ENCODE results near the gene UFSP1.

The UFSP1 gene

DNA sequence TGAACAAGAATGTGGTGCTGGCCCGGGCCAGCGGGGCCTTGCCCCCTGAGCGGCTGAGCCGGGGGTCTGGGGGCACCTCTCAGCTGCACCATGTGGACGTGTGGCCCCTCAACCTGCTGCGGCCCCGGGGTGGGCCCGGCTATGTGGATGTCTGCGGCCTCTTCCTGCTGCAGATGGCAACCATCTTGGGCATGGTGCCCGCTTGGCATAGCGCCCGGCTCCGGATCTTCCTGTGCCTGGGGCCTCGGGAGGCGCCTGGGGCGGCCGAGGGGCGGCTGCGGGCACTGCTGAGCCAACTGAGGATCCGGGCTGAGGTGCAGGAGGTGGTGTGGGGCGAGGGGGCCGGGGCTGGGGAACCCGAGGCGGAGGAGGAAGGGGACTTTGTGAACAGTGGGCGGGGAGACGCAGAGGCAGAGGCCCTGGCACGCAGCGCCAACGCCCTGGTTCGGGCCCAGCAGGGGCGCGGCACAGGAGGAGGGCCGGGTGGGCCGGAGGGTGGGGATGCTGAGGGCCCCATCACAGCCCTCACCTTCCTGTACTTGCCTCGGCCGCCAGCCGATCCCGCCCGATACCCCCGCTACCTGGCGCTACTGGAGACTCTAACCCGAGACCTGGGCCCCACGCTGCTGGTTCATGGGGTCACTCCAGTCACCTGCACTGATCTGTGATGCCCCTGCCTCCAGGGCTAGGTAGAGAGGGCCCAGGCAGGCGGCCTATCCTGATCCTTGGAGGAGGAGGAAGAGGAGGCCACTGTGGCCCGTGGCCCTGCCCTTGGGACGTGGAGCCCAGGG lies 23.4 kb downstream of the UFSP1 start:
- peaks cover 7 to 25% (median 13%) of the 10 kb centered on the region in 4 experiments for H3K36me3 ChIP-seq (ENCODE audit: control insufficient read depth in 4 of 4, insufficient read depth in 4 of 4, low read length in 3 of 4)
- ChIA-PET POLR2A (interaction anchor here (0.6 kb wide), 1 partner anchor 269 kb away, joined by 5 read pairs; no protein-coding TSS in a partner anchor), CTCF (no interaction called here)
- H3K4me3 ChIP-seq (ENCODE audit: control insufficient read depth in 1 of 7, extremely low read depth in 1 of 7, insufficient read depth in 4 of 7, low read depth in 2 of 7, low read length in 6 of 7): peak overlapping the region in 4 of 7 experiments; percentile 64 to 87 (median 81)
- peaks cover 0 to 75% (median 43%) of the 10 kb centered on the region in 4 experiments for H3K4me1 ChIP-seq (ENCODE audit: control extremely low read depth in 1 of 4, control insufficient read depth in 4 of 4, insufficient read depth in 4 of 4, low read length in 3 of 4)
- DNase-seq: peak; percentile 78 to 91 (median 88)
- H3K27ac ChIP-seq (ENCODE audit: insufficient read depth in 1 of 2, low read depth in 1 of 2, low read length in 2 of 2, poor library complexity in 1 of 2, severe bottlenecking in 2 of 2): peak overlapping the region in 1 of 2 experiments; percentile 91
- no peaks in the 10 kb centered on the region for H3K27me3 ChIP-seq (replicated peaks in 2 of 5; ENCODE audit: control insufficient read depth in 4 of 5, insufficient read depth in 5 of 5, low read length in 4 of 5)
- H3K9me3 ChIP-seq (ENCODE audit: control extremely low read depth in 1 of 5, control insufficient read depth in 4 of 5, insufficient read depth in 2 of 5, low read depth in 1 of 5, low read length in 4 of 5): no peaks in the 10 kb centered on the region
- 4% methylated on average over 33 of the region's 46 CpGs for WGBS (ENCODE audit: insufficient coverage)

DNA sequence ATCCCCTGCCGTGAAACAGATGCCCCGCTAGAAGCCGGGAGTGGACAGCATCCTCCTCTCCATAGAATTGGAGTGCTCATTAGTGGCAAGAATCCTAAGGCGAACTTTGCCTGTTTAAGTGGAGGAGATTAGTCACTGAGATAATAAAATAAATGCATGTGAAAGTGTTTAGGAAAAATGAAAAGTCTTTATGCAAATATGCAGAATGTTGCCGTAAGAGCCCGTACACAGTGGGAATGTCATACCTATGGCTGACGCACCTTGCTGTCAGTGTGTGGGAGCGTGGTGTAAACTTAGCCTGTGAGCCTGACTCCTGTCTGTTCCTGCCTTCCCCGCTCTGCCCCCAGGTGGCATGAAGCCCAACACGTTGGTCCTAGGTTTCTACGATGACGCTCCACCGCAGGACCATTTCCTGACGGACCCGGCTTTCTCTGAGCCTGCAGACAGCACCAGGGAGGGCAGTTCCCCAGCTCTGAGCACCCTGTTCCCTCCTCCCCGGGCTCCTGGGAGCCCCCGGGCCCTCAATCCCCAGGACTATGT lies 24.1 kb downstream of the UFSP1 start:
- Histone ChIP-seq H3K4me3 (ENCODE audit: control insufficient read depth in 1 of 7, extremely low read depth in 1 of 7, insufficient read depth in 4 of 7, low read depth in 2 of 7, low read length in 6 of 7) (peak overlapping the region in 2 of 7 experiments; percentile 77 to 85), H3K9me3 (ENCODE audit: control extremely low read depth in 1 of 5, control insufficient read depth in 4 of 5, insufficient read depth in 2 of 5, low read depth in 1 of 5, low read length in 4 of 5) (no peaks in the 10 kb centered on the region), H3K4me1 (ENCODE audit: control extremely low read depth in 1 of 4, control insufficient read depth in 4 of 4, insufficient read depth in 4 of 4, low read length in 3 of 4) (peaks cover 0 to 75% (median 43%) of the 10 kb centered on the region in 4 experiments), H3K27ac (ENCODE audit: insufficient read depth in 1 of 2, low read depth in 1 of 2, low read length in 2 of 2, poor library complexity in 1 of 2, severe bottlenecking in 2 of 2) (no peak overlapping the region), H3K27me3 (replicated peaks in 2 of 5; ENCODE audit: control insufficient read depth in 4 of 5, insufficient read depth in 5 of 5, low read length in 4 of 5) (no peaks in the 10 kb centered on the region), H3K36me3 (ENCODE audit: control insufficient read depth in 4 of 4, insufficient read depth in 4 of 4, low read length in 3 of 4) (peaks cover 7 to 26% (median 16%) of the 10 kb centered on the region in 4 experiments)
- POLR2A ChIA-PET: interaction anchor here (0.6 kb wide), 1 partner anchor 188 kb away, joined by 4 read pairs; no protein-coding TSS in a partner anchor
- WGBS (ENCODE audit: insufficient coverage): 31% methylated on average over 17 of the region's 17 CpGs
- CTCF ChIA-PET: interaction anchor here (0.6 to 1.2 kb wide), 3 partner anchors 9 to 22 kb away, joined by 3 to 4 read pairs (median 3); partner anchors contain the start of gene SRRT
- peak in 2 of 3 donors; percentile 40 to 46 for DNase-seq

DNA sequence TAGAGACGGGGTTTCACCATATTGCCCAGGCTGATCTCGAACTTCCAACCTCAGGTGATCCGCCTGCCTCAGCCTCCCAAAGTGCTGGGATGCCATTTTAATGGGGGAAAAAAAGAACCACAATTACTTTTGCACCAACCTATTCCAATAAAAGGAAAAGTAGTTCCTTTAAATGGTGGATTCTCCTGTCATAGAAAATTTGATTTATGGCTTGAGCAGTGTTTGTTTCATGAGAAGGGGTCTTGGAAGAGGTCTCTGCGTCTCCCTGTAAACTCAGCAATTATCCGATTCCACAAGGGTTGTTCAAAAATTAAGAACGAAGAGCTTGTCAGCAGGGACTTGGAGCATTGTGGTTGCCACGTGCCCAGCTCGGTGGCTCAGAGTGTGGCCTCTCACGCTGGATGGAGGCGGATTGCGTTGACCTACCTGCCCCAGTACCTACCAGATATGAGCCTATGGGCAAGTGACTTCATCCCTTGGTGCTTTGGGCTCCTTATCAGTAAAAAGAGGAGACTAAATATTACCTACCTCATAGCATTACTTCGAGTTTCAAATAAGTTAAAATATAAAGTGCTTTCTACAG lies 25.2 kb downstream of the UFSP1 start:
- ChIA-PET POLR2A (interaction anchor here (0.5 to 1.0 kb wide), 3 partner anchors 10 to 47 kb away, joined by 3 read pairs; partner anchors contain the start of gene SRRT), CTCF (interaction anchor here (0.9 to 1.5 kb wide), 3 partner anchors 8 to 12 kb away, joined by 3 to 7 read pairs (median 4); partner anchors contain the start of genes SLC12A9 and SRRT)
- H3K27ac ChIP-seq (ENCODE audit: insufficient read depth in 1 of 2, low read depth in 1 of 2, low read length in 2 of 2, poor library complexity in 1 of 2, severe bottlenecking in 2 of 2): no peak overlapping the region
- H3K27me3 ChIP-seq (replicated peaks in 2 of 5; ENCODE audit: control insufficient read depth in 4 of 5, insufficient read depth in 5 of 5, low read length in 4 of 5): no peaks in the 10 kb centered on the region
- peak in 1 of 3 donors; percentile 8 for DNase-seq
- peaks cover 7 to 29% (median 23%) of the 10 kb centered on the region in 4 experiments for H3K36me3 ChIP-seq (ENCODE audit: control insufficient read depth in 4 of 4, insufficient read depth in 4 of 4, low read length in 3 of 4)
- H3K4me3 ChIP-seq (ENCODE audit: control insufficient read depth in 1 of 7, extremely low read depth in 1 of 7, insufficient read depth in 4 of 7, low read depth in 2 of 7, low read length in 6 of 7): no peak overlapping the region
- H3K9me3 ChIP-seq (ENCODE audit: control extremely low read depth in 1 of 5, control insufficient read depth in 4 of 5, insufficient read depth in 2 of 5, low read depth in 1 of 5, low read length in 4 of 5): no peaks in the 10 kb centered on the region
- 82% methylated on average over 9 of the region's 12 CpGs for WGBS (ENCODE audit: insufficient coverage)
- peaks cover 0 to 75% (median 43%) of the 10 kb centered on the region in 4 experiments for H3K4me1 ChIP-seq (ENCODE audit: control extremely low read depth in 1 of 4, control insufficient read depth in 4 of 4, insufficient read depth in 4 of 4, low read length in 3 of 4)

DNA sequence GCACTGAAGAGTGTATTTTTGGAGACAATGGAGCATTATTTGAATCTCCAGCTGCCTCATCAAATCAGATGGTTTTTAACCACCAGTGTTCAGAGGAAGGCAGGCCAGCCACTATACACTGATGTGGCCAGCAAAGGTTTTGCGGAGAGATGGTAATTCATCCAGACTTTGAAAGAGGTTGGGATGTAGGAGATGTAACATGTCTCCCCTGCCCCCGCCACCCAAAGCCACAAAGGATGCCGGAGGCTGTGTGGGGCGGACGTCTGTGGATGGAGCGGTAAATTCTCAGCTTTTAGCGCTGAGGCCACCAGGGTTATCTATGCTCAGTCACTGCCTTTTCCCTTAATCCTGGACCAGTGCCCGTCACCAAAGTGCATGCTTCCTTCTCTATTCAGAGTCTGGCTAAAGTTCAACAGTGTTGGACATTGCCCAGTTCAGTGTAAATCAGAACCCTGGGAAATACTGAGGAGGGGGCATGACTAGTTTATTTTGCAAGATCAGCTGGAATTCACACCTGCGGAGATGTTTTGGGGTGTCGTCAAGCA lies 26.0 kb downstream of the UFSP1 start:
- Histone ChIP-seq H3K4me1 (ENCODE audit: control extremely low read depth in 1 of 4, control insufficient read depth in 4 of 4, insufficient read depth in 4 of 4, low read length in 3 of 4) (peaks cover 0 to 68% (median 39%) of the 10 kb centered on the region in 4 experiments), H3K27me3 (replicated peaks in 2 of 5; ENCODE audit: control insufficient read depth in 4 of 5, insufficient read depth in 5 of 5, low read length in 4 of 5) (no peaks in the 10 kb centered on the region), H3K9me3 (ENCODE audit: control extremely low read depth in 1 of 5, control insufficient read depth in 4 of 5, insufficient read depth in 2 of 5, low read depth in 1 of 5, low read length in 4 of 5) (no peaks in the 10 kb centered on the region), H3K4me3 (ENCODE audit: control insufficient read depth in 1 of 7, extremely low read depth in 1 of 7, insufficient read depth in 4 of 7, low read depth in 2 of 7, low read length in 6 of 7) (peak overlapping the region in 1 of 7 experiments; percentile 45), H3K36me3 (ENCODE audit: control insufficient read depth in 4 of 4, insufficient read depth in 4 of 4, low read length in 3 of 4) (peaks cover 7 to 35% (median 25%) of the 10 kb centered on the region in 4 experiments), H3K27ac (ENCODE audit: insufficient read depth in 1 of 2, low read depth in 1 of 2, low read length in 2 of 2, poor library complexity in 1 of 2, severe bottlenecking in 2 of 2) (no peak overlapping the region)
- CTCF ChIA-PET: interaction anchor here (1.0 to 1.5 kb wide), 4 partner anchors 9 to 35 kb away, joined by 3 to 7 read pairs (median 6); partner anchors contain the start of gene SLC12A9
- WGBS (ENCODE audit: insufficient coverage): 0% methylated on average over 10 of the region's 10 CpGs
- peak; percentile 64 to 76 (median 71) for DNase-seq
- POLR2A ChIA-PET: interaction anchor here (0.5 to 0.9 kb wide), 3 partner anchors 24 to 314 kb away, joined by 3 read pairs; no protein-coding TSS in a partner anchor

DNA sequence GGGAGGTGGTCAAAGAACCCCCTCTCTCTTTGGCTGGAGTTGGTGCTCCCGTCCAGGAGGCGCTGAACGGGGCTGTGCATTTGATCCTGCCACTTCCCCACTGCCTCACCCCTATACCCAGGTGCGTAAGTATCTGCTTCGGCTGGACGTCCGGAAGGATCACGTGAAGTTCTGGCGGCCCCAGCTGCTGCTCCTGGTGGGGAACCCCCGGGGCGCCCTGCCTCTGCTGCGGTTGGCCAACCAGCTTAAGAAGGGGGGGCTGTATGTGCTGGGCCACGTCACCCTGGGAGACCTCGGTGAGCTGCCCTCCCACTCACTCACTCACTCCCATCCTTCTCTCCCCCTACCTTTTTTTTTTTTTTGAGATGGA lies 27.9 kb downstream of the UFSP1 start:
- no peak overlapping the region for H3K4me3 ChIP-seq (ENCODE audit: control insufficient read depth in 1 of 7, extremely low read depth in 1 of 7, insufficient read depth in 4 of 7, low read depth in 2 of 7, low read length in 6 of 7)
- no peaks in the 10 kb centered on the region for H3K27me3 ChIP-seq (replicated peaks in 2 of 5; ENCODE audit: control insufficient read depth in 4 of 5, insufficient read depth in 5 of 5, low read length in 4 of 5)

DNA sequence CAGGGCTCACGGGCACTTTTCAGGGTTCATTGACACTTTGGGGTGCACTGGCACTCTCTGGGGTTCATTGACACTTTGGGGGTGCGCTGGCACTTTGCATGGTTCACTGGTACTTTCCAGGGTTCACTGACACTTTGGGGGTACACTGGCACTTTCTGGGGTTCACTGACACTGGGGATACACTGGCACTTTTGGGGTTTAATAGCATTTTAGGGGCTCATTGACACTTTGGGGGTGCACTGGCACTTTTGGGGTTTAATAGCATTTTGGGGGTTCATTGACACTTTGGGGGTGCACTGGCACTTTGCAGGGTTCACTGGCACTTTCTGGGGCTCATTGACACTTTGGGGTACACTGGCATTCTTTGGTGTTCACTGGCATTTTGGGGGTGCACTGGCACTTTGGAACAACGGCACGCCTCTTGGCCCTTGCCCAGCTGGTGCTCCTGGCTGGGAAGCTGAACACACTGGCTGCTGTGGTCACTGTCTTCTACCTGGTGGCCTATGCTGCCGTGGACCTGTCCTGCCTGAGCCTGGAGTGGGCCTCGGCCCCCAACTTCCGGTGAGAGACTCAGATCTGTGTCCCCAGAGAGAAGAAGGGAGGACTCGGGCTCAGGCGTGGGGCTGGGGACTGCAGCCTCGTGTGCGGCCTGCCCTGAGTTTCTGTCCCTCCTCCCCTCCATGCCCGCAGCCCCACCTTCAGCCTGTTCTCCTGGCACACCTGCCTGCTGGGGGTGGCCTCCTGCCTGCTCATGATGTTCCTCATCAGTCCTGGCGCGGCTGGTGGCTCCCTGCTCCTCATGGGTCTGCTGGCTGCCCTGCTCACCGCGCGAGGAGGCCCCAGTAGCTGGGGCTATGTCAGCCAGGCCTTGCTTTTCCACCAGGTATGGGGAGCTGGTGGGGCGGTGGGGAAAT lies 28.6 kb downstream of the UFSP1 start:
- Histone ChIP-seq H3K4me3 (ENCODE audit: control insufficient read depth in 1 of 7, extremely low read depth in 1 of 7, insufficient read depth in 4 of 7, low read depth in 2 of 7, low read length in 6 of 7) (no peak overlapping the region), H3K36me3 (ENCODE audit: control insufficient read depth in 4 of 4, insufficient read depth in 4 of 4, low read length in 3 of 4) (peaks cover 7 to 42% (median 32%) of the 10 kb centered on the region in 4 experiments), H3K27ac (ENCODE audit: insufficient read depth in 1 of 2, low read depth in 1 of 2, low read length in 2 of 2, poor library complexity in 1 of 2, severe bottlenecking in 2 of 2) (no peak overlapping the region), H3K9me3 (ENCODE audit: control extremely low read depth in 1 of 5, control insufficient read depth in 4 of 5, insufficient read depth in 2 of 5, low read depth in 1 of 5, low read length in 4 of 5) (no peaks in the 10 kb centered on the region), H3K4me1 (ENCODE audit: control extremely low read depth in 1 of 4, control insufficient read depth in 4 of 4, insufficient read depth in 4 of 4, low read length in 3 of 4) (peaks cover 0 to 43% (median 21%) of the 10 kb centered on the region in 4 experiments), H3K27me3 (replicated peaks in 2 of 5; ENCODE audit: control insufficient read depth in 4 of 5, insufficient read depth in 5 of 5, low read length in 4 of 5) (no peaks in the 10 kb centered on the region)
- ChIA-PET POLR2A (no interaction called here), CTCF (interaction anchor here (1.5 to 3.5 kb wide), 2 partner anchors 29 to 155 kb away, joined by 3 to 11 read pairs; partner anchors contain the start of genes POP7 and UFSP1)
- WGBS (ENCODE audit: insufficient coverage): 98% methylated on average over 15 of the region's 18 CpGs
- no peak for DNase-seq

More for the DNA sequence above, 27.9 kb downstream of the UFSP1 start:
- Histone ChIP-seq H3K27ac (ENCODE audit: insufficient read depth in 1 of 2, low read depth in 1 of 2, low read length in 2 of 2, poor library complexity in 1 of 2, severe bottlenecking in 2 of 2) (no peak overlapping the region), H3K9me3 (ENCODE audit: control extremely low read depth in 1 of 5, control insufficient read depth in 4 of 5, insufficient read depth in 2 of 5, low read depth in 1 of 5, low read length in 4 of 5) (no peaks in the 10 kb centered on the region), H3K36me3 (ENCODE audit: control insufficient read depth in 4 of 4, insufficient read depth in 4 of 4, low read length in 3 of 4) (peaks cover 7 to 42% (median 31%) of the 10 kb centered on the region in 4 experiments), H3K4me1 (ENCODE audit: control extremely low read depth in 1 of 4, control insufficient read depth in 4 of 4, insufficient read depth in 4 of 4, low read length in 3 of 4) (peaks cover 0 to 49% (median 24%) of the 10 kb centered on the region in 4 experiments)
- WGBS (ENCODE audit: insufficient coverage): 96% methylated on average over 5 of the region's 14 CpGs
- DNase-seq: no peak
- ChIA-PET POLR2A (no interaction called here), CTCF (interaction anchor here (1.0 to 3.5 kb wide), 3 partner anchors 13 to 156 kb away, joined by 3 to 11 read pairs (median 4); partner anchors contain the start of genes POP7, SRRT and UFSP1)

Measured in common myeloid progenitor, CD34-positive (primary cell).